Raji (cell line): ENCODE results near the gene NDUFA12.

ENCODE experiments used
- POLR2A ChIP-seq: IDR thresholded peaks from 2 replicates; pipeline ENCODE4 v1.6.1; 2011; ENCODE audit warnings: low read depth, low read length, control low read depth; ENCODE audit not compliant: insufficient read depth

Gene NDUFA12

GRCh38 chr12:94987076-94987669, 16.3 kb downstream of the NDUFA12 start:
- TF ChIP-seq POLR2A: no peak

GRCh38 chr12:94983321-94983720, 20.2 kb downstream of the NDUFA12 start:
- TF ChIP-seq POLR2A: no peak

- TF ChIP-seq POLR2A: no peak
Observed at GRCh38 chr12:94982456-94982855, 21.0 kb downstream of the NDUFA12 start.

- no peak for TF ChIP-seq POLR2A
Observed at GRCh38 chr12:94980577-94980976, 22.9 kb downstream of the NDUFA12 start.

GRCh38 chr12:94979941-94980340, 23.6 kb downstream of the NDUFA12 start:
- no peak for TF ChIP-seq POLR2A

- TF ChIP-seq POLR2A: no peak
Observed at GRCh38 chr12:94977766-94978468, 25.6 kb downstream of the NDUFA12 start.

- TF ChIP-seq POLR2A: no peak
Observed at GRCh38 chr12:94973221-94973620, 30.3 kb downstream of the NDUFA12 start.

GRCh38 chr12:94972795-94973194, 30.7 kb downstream of the NDUFA12 start:
- no peak for TF ChIP-seq POLR2A

GRCh38 chr12:94971923-94972322, 31.6 kb downstream of the NDUFA12 start:
- TF ChIP-seq POLR2A: no peak

GRCh38 chr12:94970560-94970959, 32.9 kb downstream of the NDUFA12 start:
- TF ChIP-seq POLR2A: no peak

- no peak for TF ChIP-seq POLR2A
Observed at GRCh38 chr12:94969424-94969823, 34.1 kb downstream of the NDUFA12 start.

- TF ChIP-seq POLR2A: no peak
Observed at GRCh38 chr12:94965982-94966630, 37.4 kb downstream of the NDUFA12 start.

GRCh38 chr12:94963649-94964048, 39.8 kb downstream of the NDUFA12 start:
- TF ChIP-seq POLR2A: no peak

GRCh38 chr12:94962670-94963069, 40.8 kb downstream of the NDUFA12 start:
- TF ChIP-seq POLR2A: no peak

- no peak for TF ChIP-seq POLR2A
Observed at GRCh38 chr12:94961911-94962310, 41.6 kb downstream of the NDUFA12 start.

GRCh38 chr12:94961256-94961824, 42.2 kb downstream of the NDUFA12 start:
- no peak for TF ChIP-seq POLR2A

- no peak for TF ChIP-seq POLR2A
Observed at GRCh38 chr12:94957006-94957405, 46.5 kb downstream of the NDUFA12 start.
